KMS-11 (cell line): Measurements from ENCODE around the gene DESI1.
"Not testable (repeated sequence)": the region's sequence is repeated elsewhere in the genome, so short reads cannot be mapped to it uniquely, and the experiment has no call there.

Experiments
- H2AFZ ChIP-seq: fragments of 200-600 bp; sonication (generic); 2 replicates; pipeline ENCODE4 v1.6.1; 2016; ENCODE audit warnings: antibody characterized with exemption, mixed run types, low read depth
- H3K27ac ChIP-seq: fragments of 200-600 bp; sonication (generic); 2 replicates; pipeline ENCODE4 v1.6.1; 2016; ENCODE audit warnings: mild to moderate bottlenecking, mixed run types
- H3K27me3 ChIP-seq: fragments of 200-600 bp; sonication (generic); 2 replicates; pipeline ENCODE4 v1.6.1; 2017; ENCODE audit warnings: mild to moderate bottlenecking, low read depth, mixed run types, moderate library complexity; ENCODE audit not compliant: insufficient read depth
- H3K36me3 ChIP-seq: fragments of 200-600 bp; sonication (generic); 2 replicates; pipeline ENCODE4 v1.6.1; 2017; ENCODE audit warnings: mild to moderate bottlenecking, mixed run types; ENCODE audit not compliant: insufficient read depth
- H3K4me1 ChIP-seq: fragments of 200-600 bp; sonication (generic); 2 replicates; pipeline ENCODE4 v1.6.1; 2016; ENCODE audit warnings: mild to moderate bottlenecking, low read depth, mixed run types; ENCODE audit not compliant: poor library complexity, severe bottlenecking
- H3K4me2 ChIP-seq: fragments of 200-600 bp; sonication (generic); 2 replicates; pipeline ENCODE4 v1.7.0; 2016; ENCODE audit warnings: mild to moderate bottlenecking, mixed run types
- H3K4me3 ChIP-seq: fragments of 200-600 bp; sonication (generic); IDR thresholded peaks from 2 replicates; pipeline ENCODE4 v1.6.1; 2017; ENCODE audit warnings: low read depth, low read length, mixed read lengths; ENCODE audit not compliant: insufficient read depth
- H3K79me2 ChIP-seq: fragments of 200-600 bp; sonication (generic); 2 replicates; pipeline ENCODE4 v1.6.1; 2016; ENCODE audit warnings: low read depth, mixed run types; ENCODE audit not compliant: insufficient read depth
- H3K9ac ChIP-seq: fragments of 200-600 bp; sonication (generic); 2 replicates; pipeline ENCODE4 v1.6.1; 2016; ENCODE audit warnings: mild to moderate bottlenecking, mixed run types
- H4K20me1 ChIP-seq: fragments of 200-600 bp; sonication (generic); 2 replicates; pipeline ENCODE4 v1.6.1; 2016; ENCODE audit warnings: mild to moderate bottlenecking, mixed run types; ENCODE audit not compliant: insufficient read depth
- TF ChIP-seq, protein P1 (sequence below): fragments of 200-600 bp; sonication (generic); conservative IDR thresholded peaks from 2 replicates; pipeline ENCODE4 v1.6.1; 2017; ENCODE audit warnings: low read depth, mild to moderate bottlenecking, antibody characterized with exemption, low read length, moderate library complexity, mixed read lengths

DESI1 gene

DNA sequence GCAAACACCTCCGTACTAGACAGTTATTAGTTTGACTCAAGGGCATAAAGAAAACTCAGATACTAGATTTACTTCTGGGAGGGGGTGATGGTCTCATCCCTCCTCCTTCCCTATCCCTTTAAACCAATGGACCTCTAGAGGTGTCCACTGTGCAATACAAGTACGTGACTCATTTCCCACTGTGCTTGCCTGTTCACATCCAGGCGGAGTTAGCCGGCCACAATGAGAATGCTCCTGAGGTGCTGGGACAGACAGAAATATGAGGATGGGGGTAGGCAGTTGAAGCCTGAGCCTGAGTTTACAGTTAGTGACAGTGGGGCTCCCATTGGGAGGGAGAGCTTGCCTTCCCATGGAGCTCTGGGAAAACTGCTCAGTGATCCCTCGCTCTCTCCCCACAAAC is 22.8 kb downstream of the DESI1 start:
- Histone ChIP-seq H3K36me3 (no peaks in the 10 kb centered on the region), H2AFZ (no peak overlapping the region), H3K27me3 (no peaks in the 10 kb centered on the region; the same call in 1 of the 2 replicates), H4K20me1 (0 out of 2 replicates have a peak, but pooled peaks cover 6% of the 10 kb centered on the region), H3K27ac (no peak overlapping the region), H3K4me3 (no peak overlapping the region), H3K4me2 (no peak overlapping the region), H3K4me1 (peaks cover 10% of the 10 kb centered on the region), H3K79me2 (no peaks in the 10 kb centered on the region), H3K9ac (no peak overlapping the region)
- TF ChIP-seq, protein P1, sequence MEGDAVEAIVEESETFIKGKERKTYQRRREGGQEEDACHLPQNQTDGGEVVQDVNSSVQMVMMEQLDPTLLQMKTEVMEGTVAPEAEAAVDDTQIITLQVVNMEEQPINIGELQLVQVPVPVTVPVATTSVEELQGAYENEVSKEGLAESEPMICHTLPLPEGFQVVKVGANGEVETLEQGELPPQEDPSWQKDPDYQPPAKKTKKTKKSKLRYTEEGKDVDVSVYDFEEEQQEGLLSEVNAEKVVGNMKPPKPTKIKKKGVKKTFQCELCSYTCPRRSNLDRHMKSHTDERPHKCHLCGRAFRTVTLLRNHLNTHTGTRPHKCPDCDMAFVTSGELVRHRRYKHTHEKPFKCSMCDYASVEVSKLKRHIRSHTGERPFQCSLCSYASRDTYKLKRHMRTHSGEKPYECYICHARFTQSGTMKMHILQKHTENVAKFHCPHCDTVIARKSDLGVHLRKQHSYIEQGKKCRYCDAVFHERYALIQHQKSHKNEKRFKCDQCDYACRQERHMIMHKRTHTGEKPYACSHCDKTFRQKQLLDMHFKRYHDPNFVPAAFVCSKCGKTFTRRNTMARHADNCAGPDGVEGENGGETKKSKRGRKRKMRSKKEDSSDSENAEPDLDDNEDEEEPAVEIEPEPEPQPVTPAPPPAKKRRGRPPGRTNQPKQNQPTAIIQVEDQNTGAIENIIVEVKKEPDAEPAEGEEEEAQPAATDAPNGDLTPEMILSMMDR: no peak

DNA sequence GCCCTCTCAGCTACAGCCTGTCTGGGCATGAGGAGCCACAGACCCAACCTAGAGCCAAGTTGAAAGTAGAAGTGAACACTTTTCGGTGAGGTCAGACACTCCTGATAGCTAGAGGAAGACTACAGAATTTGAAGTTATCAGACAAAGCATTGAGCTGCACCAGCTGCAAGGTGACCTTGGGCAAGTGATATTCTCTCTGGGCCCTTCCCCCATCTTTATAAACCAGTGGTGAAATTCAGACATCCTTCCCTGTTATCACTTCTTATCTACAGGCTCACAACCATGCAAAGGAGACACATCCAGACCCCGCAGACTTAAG is 23.2 kb downstream of the DESI1 start:
- TF ChIP-seq, protein P1: peak; percentile 50; the same call in 1 of the 2 replicates
- Histone ChIP-seq H3K27ac (no peak overlapping the region), H3K4me3 (no peak overlapping the region), H3K4me1 (peaks cover 10% of the 10 kb centered on the region), H3K79me2 (no peaks in the 10 kb centered on the region), H3K36me3 (no peaks in the 10 kb centered on the region), H3K9ac (no peak overlapping the region), H3K4me2 (no peak overlapping the region; the same call in 1 of the 2 replicates), H4K20me1 (0 out of 2 replicates have a peak, but pooled peaks cover 6% of the 10 kb centered on the region), H3K27me3 (no peaks in the 10 kb centered on the region), H2AFZ (no peak overlapping the region)

DNA sequence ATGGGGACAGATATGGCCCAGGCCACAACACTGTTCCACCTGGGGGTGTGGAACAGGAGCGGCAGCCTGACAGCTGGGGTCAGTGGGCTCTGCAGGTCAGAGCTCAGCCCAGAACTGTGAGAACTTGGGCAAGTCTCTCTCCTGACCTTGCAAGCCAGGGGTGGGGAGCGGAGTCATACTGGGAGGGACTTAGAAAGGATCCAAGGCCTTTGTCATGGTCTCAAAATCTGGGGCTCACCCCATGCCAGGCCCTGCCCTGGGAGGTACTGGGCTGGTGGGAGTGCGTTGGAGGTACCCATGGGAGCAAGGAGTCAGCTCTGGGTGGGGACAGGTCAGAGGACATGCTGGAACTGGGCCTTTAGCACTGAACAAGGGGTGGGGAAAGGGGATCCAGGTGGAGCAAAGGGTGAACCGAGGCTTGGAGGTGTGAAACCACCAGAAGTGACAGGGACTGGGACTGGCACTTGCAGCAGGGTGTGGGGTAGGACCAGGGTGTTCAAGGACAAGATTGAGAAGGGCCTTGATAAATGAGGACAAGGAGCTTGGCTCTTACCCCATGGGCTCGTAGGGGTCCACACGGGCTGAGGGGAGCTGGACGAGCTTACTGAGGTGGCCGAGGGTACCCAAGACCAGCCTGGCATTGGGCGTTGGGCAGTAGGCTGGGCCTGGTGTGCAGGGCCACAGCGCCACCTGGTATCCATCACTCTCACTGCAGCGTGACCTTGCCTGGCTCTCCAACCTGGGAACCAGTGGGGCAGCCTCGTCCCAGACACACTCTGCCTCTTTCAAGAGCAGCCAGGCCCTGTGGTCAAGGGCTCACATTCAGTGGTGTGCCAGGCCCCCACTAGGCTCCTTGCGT is 23.8 kb downstream of the DESI1 start:
- Histone ChIP-seq H3K36me3 (no peaks in the 10 kb centered on the region), H3K9ac (no peak overlapping the region), H3K27me3 (no peaks in the 10 kb centered on the region), H3K4me3 (no peak overlapping the region), H3K27ac (no peak overlapping the region), H3K79me2 (no peaks in the 10 kb centered on the region), H4K20me1 (0 out of 2 replicates have a peak, but pooled peaks cover 6% of the 10 kb centered on the region), H3K4me2 (no peak overlapping the region; the same call in 1 of the 2 replicates), H3K4me1 (peaks cover 10% of the 10 kb centered on the region), H2AFZ (no peak overlapping the region)
- TF ChIP-seq, protein P1: peak; percentile 81

DNA sequence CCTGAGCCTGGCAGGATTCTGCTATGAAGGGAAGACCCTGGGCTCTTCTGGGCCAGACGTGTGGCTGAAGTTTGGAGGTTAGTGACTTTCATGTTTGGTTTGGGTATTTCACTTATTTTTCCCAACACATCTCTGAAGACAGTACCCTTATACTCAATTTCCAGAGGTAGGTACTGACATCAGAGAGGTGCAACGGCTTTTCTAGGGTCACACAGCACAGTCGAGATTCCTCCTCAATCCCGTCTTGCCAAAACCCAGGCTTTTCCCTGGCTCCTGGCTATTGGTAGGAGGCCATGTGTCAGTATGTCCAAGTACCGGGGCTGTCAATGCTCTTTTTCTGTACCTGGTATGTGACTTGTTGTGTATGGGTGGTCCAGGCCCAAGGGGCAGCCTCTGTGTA is 25.1 kb downstream of the DESI1 start:
- Histone ChIP-seq H3K27ac (no peak overlapping the region), H3K27me3 (no peaks in the 10 kb centered on the region), H4K20me1 (0 out of 2 replicates have a peak, but pooled peaks cover 6% of the 10 kb centered on the region)

DNA sequence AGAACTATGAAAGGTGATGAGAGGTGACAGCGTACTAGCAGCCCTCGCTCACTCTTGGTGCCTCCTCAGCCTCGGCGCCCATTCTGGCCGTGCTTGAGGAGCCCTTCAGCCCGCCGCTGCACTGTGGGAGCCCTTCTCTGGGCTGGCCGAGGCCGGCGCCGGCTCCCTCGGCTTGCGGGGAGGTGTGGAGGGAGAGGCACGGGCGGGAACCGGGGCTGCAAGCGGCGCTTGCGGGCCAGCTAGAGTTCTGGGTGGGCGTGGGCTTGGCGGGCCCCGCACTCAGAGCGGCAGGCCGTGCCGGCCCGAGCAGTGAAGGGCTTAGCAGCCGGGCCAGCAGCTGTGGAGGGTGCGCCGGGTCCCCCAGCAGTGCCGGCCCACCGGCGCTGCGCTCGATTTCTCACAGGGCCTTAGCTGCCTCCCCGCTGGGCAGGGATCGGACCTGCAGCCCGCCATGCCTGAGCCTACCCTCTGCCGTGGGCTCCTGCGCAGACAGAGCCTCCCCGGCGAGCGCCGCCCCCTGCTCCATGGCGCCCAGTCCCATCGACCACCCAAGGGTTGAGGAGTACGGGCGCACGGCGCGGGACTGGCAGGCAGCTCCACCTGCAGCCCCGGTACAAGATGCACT is 27.4 kb downstream of the DESI1 start:
- not testable (repeated sequence) for H3K9ac ChIP-seq, H3K4me3 ChIP-seq, H2AFZ ChIP-seq, H3K27me3 ChIP-seq, H3K27ac ChIP-seq, H3K79me2 ChIP-seq, H4K20me1 ChIP-seq, H3K36me3 ChIP-seq, H3K4me2 ChIP-seq
- H3K4me1 ChIP-seq: peaks cover 14% of the 10 kb centered on the region

More for the DNA sequence above, 25.1 kb downstream of the DESI1 start:
- Histone ChIP-seq H3K36me3 (no peaks in the 10 kb centered on the region), H3K79me2 (no peaks in the 10 kb centered on the region), H3K4me1 (peaks cover 10% of the 10 kb centered on the region), H2AFZ (no peak overlapping the region), H3K4me2 (no peak overlapping the region), H3K9ac (no peak overlapping the region), H3K4me3 (no peak overlapping the region)
- TF ChIP-seq, protein P1: no peak
